SK-N-SH treated with all-trans-retinoic acid at 6 μM for 48 hours (cell line): ENCODE results near the gene EEA1.

Experiments used
- ATAC-seq: fragments of 200-7000 bp; cut with Tn5 transposase; 3 replicates; pipeline ENCODE4 v1.9.1; 2020; ENCODE audit warnings: mild to moderate bottlenecking, moderate library complexity
- ARNTL ChIP-seq: fragments of 450-650 bp; formaldehyde crosslinking; IDR thresholded peaks from 2 replicates; pipeline ENCODE4 v1.5.0; 2020; ENCODE audit warnings: low read depth, mild to moderate bottlenecking, moderate library complexity, borderline replicate concordance
- BACH2 ChIP-seq: fragments of 250-450 bp; sonication (Bioruptor Pico); IDR thresholded peaks from 2 replicates; pipeline ENCODE4 v1.9.0; 2021; ENCODE audit warnings: mild to moderate bottlenecking, borderline replicate concordance
- ESRRG ChIP-seq: fragments of 250-450 bp; sonication (Bioruptor Pico); IDR thresholded peaks from 2 replicates; pipeline ENCODE4 v1.6.1; 2021; ENCODE audit warnings: mild to moderate bottlenecking
- GLIS3 ChIP-seq: fragments of 250-450 bp; sonication (Bioruptor Pico); IDR thresholded peaks from 2 replicates; pipeline ENCODE4 v1.5.0; 2020; ENCODE audit warnings: mild to moderate bottlenecking, moderate library complexity
- ISL1 ChIP-seq: fragments of 250-450 bp; sonication (Bioruptor Pico); IDR thresholded peaks from 2 replicates; pipeline ENCODE4 v2.1.2; 2022; ENCODE audit warnings: mild to moderate bottlenecking, moderate library complexity
- OSR1 ChIP-seq: fragments of 250-450 bp; sonication (Bioruptor Pico); IDR thresholded peaks from 2 replicates; pipeline ENCODE4 v1.8.0; 2022; ENCODE audit warnings: moderate library complexity, mild to moderate bottlenecking, inconsistent platforms
- PPARA ChIP-seq: fragments of 250-450 bp; sonication (Bioruptor Pico); IDR thresholded peaks from 2 replicates; pipeline ENCODE4 v1.5.0; 2020; ENCODE audit warnings: mild to moderate bottlenecking, borderline replicate concordance
- RARB ChIP-seq: fragments of 250-450 bp; sonication (Bioruptor Pico); IDR thresholded peaks from 2 replicates; pipeline ENCODE4 v1.8.0; 2021; ENCODE audit warnings: mild to moderate bottlenecking, moderate library complexity
- SNAI2 ChIP-seq: fragments of 250-450 bp; sonication (Bioruptor Pico); IDR thresholded peaks from 2 replicates; pipeline ENCODE4 v1.5.0; 2020; ENCODE audit warnings: mild to moderate bottlenecking, moderate library complexity
- TOX ChIP-seq: fragments of 250-450 bp; sonication (Bioruptor Pico); IDR thresholded peaks from 2 replicates; pipeline ENCODE4 v1.8.0; 2021; ENCODE audit warnings: mild to moderate bottlenecking, moderate library complexity, borderline replicate concordance
- ZC3H10 ChIP-seq: fragments of 250-450 bp; sonication (Bioruptor Pico); IDR thresholded peaks from 2 replicates; pipeline ENCODE4 v1.5.1; 2021; ENCODE audit warnings: mild to moderate bottlenecking, moderate library complexity
- ZFP3 ChIP-seq: fragments of 250-450 bp; sonication (Bioruptor Pico); IDR thresholded peaks from 2 replicates; pipeline ENCODE4 v1.5.0; 2020; ENCODE audit warnings: mild to moderate bottlenecking, moderate library complexity
- ZFP30 ChIP-seq: fragments of 450-650 bp; formaldehyde crosslinking; IDR thresholded peaks from 2 replicates; pipeline ENCODE4 v1.5.0; 2022; ENCODE audit warnings: mild to moderate bottlenecking, moderate library complexity
- ZNF565 ChIP-seq: fragments of 450-650 bp; formaldehyde crosslinking; conservative IDR thresholded peaks from 2 replicates; pipeline ENCODE4 v1.5.0; 2020; ENCODE audit warnings: low read depth, mild to moderate bottlenecking, moderate library complexity
- ZNF70 ChIP-seq: fragments of 450-650 bp; formaldehyde crosslinking; IDR thresholded peaks from 2 replicates; pipeline ENCODE4 v1.5.0; 2020; ENCODE audit warnings: mild to moderate bottlenecking, moderate library complexity
- TF ChIP-seq, protein P1 (sequence below): fragments of 250-450 bp; sonication (Bioruptor Pico); IDR thresholded peaks from 2 replicates; pipeline ENCODE4 v1.8.0; 2020; ENCODE audit warnings: mild to moderate bottlenecking, moderate library complexity, borderline replicate concordance
- TF ChIP-seq, protein P2 (sequence below): fragments of 250-450 bp; sonication (Bioruptor Pico); IDR thresholded peaks from 2 replicates; pipeline ENCODE4 v1.8.0; 2021; ENCODE audit warnings: low read depth, mild to moderate bottlenecking, moderate library complexity, borderline replicate concordance
- TF ChIP-seq, protein P3 (sequence below): fragments of 250-450 bp; sonication (Bioruptor Pico); IDR thresholded peaks from 2 replicates; pipeline ENCODE4 v1.5.1; 2021; ENCODE audit warnings: mild to moderate bottlenecking, moderate library complexity
- TF ChIP-seq, protein P4 (sequence below): fragments of 250-450 bp; sonication (Bioruptor Pico); IDR thresholded peaks from 2 replicates; pipeline ENCODE4 v1.5.1; 2020; ENCODE audit warnings: low read depth, mild to moderate bottlenecking, moderate library complexity
- TF ChIP-seq, protein P5 (sequence below): fragments of 250-450 bp; sonication (Bioruptor Pico); IDR thresholded peaks from 2 replicates; pipeline ENCODE4 v1.5.0; 2020; ENCODE audit warnings: mild to moderate bottlenecking, moderate library complexity

Gene EEA1

DNA sequence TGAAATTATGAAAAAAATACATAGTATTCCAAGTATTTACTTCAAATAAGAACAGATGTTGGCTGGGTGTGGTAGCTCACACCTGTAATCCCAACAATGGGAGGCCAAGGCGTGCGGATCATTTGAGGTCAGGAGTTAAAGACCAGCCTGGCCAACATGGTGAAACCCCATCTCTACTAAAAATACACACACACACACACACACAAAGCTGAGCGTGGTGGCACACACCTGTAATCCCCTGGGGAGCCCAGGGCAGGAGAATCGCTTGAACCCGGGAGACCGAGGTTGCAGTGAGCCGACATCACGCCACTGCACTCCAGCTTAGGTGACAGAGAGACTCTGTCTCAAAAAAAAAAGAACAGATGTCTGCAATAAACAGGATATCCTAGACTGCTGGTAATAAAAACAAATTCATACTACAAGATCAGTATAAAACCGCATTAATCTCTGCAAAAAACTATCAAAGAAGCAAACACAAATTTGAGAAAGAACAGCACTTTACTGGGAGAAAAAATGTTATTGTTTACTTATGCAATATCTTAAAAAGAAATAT, 23.8 kb downstream of the EEA1 start:
- TF ChIP-seq PPARA (CRISPR knock-in tag) = no peak
- TF ChIP-seq SNAI2 = no peak
- TF ChIP-seq, protein P1, sequence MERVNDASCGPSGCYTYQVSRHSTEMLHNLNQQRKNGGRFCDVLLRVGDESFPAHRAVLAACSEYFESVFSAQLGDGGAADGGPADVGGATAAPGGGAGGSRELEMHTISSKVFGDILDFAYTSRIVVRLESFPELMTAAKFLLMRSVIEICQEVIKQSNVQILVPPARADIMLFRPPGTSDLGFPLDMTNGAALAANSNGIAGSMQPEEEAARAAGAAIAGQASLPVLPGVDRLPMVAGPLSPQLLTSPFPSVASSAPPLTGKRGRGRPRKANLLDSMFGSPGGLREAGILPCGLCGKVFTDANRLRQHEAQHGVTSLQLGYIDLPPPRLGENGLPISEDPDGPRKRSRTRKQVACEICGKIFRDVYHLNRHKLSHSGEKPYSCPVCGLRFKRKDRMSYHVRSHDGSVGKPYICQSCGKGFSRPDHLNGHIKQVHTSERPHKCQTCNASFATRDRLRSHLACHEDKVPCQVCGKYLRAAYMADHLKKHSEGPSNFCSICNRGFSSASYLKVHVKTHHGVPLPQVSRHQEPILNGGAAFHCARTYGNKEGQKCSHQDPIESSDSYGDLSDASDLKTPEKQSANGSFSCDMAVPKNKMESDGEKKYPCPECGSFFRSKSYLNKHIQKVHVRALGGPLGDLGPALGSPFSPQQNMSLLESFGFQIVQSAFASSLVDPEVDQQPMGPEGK (CRISPR knock-in tag) = no peak
- TF ChIP-seq ZFP3 (CRISPR knock-in tag) = no peak
- TF ChIP-seq, protein P2, sequence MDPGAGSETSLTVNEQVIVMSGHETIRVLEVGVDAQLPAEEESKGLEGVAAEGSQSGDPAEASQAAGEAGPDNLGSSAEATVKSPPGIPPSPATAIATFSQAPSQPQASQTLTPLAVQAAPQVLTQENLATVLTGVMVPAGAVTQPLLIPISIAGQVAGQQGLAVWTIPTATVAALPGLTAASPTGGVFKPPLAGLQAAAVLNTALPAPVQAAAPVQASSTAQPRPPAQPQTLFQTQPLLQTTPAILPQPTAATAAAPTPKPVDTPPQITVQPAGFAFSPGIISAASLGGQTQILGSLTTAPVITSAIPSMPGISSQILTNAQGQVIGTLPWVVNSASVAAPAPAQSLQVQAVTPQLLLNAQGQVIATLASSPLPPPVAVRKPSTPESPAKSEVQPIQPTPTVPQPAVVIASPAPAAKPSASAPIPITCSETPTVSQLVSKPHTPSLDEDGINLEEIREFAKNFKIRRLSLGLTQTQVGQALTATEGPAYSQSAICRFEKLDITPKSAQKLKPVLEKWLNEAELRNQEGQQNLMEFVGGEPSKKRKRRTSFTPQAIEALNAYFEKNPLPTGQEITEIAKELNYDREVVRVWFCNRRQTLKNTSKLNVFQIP = no peak
- no peak for TF ChIP-seq ZC3H10 (CRISPR knock-in tag)
- TF ChIP-seq ZNF70 = no peak
- no peak for TF ChIP-seq ZFP30 (CRISPR knock-in tag)
- TF ChIP-seq, protein P3, sequence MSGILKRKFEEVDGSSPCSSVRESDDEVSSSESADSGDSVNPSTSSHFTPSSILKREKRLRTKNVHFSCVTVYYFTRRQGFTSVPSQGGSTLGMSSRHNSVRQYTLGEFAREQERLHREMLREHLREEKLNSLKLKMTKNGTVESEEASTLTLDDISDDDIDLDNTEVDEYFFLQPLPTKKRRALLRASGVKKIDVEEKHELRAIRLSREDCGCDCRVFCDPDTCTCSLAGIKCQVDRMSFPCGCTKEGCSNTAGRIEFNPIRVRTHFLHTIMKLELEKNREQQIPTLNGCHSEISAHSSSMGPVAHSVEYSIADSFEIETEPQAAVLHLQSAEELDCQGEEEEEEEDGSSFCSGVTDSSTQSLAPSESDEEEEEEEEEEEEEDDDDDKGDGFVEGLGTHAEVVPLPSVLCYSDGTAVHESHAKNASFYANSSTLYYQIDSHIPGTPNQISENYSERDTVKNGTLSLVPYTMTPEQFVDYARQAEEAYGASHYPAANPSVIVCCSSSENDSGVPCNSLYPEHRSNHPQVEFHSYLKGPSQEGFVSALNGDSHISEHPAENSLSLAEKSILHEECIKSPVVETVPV (CRISPR knock-in tag) = no peak
- TF ChIP-seq ZNF565 (CRISPR knock-in tag) = no peak
- TF ChIP-seq, protein P4, sequence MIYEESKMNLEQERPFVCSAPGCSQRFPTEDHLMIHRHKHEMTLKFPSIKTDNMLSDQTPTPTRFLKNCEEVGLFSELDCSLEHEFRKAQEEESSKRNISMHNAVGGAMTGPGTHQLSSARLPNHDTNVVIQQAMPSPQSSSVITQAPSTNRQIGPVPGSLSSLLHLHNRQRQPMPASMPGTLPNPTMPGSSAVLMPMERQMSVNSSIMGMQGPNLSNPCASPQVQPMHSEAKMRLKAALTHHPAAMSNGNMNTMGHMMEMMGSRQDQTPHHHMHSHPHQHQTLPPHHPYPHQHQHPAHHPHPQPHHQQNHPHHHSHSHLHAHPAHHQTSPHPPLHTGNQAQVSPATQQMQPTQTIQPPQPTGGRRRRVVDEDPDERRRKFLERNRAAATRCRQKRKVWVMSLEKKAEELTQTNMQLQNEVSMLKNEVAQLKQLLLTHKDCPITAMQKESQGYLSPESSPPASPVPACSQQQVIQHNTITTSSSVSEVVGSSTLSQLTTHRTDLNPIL = no peak
- TF ChIP-seq ESRRG = no peak
- no peak for TF ChIP-seq OSR1
- no peak for TF ChIP-seq GLIS3 (CRISPR knock-in tag)
- TF ChIP-seq, protein P5, sequence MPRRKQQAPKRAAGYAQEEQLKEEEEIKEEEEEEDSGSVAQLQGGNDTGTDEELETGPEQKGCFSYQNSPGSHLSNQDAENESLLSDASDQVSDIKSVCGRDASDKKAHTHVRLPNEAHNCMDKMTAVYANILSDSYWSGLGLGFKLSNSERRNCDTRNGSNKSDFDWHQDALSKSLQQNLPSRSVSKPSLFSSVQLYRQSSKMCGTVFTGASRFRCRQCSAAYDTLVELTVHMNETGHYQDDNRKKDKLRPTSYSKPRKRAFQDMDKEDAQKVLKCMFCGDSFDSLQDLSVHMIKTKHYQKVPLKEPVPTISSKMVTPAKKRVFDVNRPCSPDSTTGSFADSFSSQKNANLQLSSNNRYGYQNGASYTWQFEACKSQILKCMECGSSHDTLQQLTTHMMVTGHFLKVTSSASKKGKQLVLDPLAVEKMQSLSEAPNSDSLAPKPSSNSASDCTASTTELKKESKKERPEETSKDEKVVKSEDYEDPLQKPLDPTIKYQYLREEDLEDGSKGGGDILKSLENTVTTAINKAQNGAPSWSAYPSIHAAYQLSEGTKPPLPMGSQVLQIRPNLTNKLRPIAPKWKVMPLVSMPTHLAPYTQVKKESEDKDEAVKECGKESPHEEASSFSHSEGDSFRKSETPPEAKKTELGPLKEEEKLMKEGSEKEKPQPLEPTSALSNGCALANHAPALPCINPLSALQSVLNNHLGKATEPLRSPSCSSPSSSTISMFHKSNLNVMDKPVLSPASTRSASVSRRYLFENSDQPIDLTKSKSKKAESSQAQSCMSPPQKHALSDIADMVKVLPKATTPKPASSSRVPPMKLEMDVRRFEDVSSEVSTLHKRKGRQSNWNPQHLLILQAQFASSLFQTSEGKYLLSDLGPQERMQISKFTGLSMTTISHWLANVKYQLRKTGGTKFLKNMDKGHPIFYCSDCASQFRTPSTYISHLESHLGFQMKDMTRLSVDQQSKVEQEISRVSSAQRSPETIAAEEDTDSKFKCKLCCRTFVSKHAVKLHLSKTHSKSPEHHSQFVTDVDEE = no peak
- no peak for TF ChIP-seq BACH2 (CRISPR knock-in tag)
- no peak for TF ChIP-seq RARB (CRISPR knock-in tag)
- no peak for TF ChIP-seq ISL1 (CRISPR knock-in tag)
- TF ChIP-seq TOX = no peak

DNA sequence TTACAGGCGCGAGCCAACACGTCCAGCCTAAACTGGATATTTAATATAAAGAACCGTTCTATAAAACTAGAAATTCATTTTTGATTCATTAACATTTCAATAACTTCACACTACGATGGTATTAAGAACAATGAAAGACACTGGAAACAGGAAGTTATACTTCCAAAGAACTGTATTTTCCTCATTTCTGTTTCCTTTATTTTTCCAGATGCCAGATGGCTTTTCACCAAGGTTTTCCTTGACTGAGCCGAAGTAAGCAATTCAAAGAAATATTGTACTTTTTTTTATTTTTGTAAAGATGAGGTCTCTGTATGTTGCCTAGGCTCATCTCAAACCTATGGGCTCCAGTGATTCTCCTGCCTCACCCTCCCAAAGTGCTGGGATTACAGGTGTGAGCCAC, 28.2 kb downstream of the EEA1 start:
- no peak for ATAC-seq
- TF ChIP-seq ZC3H10 (CRISPR knock-in tag) (no peak), OSR1 (no peak), ARNTL (CRISPR knock-in tag) (no peak), RARB (CRISPR knock-in tag) (no peak), ZFP3 (CRISPR knock-in tag) (no peak)
- TF ChIP-seq, protein P2 = no peak
- TF ChIP-seq, protein P1 (CRISPR knock-in tag) = no peak
- TF ChIP-seq, protein P4 = no peak

More for the DNA sequence above, 23.8 kb downstream of the EEA1 start:
- no peak for ATAC-seq
